GM08714 (cell line): ENCODE results near the gene DEPDC1.

Experiments
- H3K4me3 ChIP-seq: fragments of 200-500 bp; sonication (Bioruptor generic); 2 replicates; pipeline ENCODE4 v1.5.1; 2014; ENCODE audit warnings: mild to moderate bottlenecking, low read length, inconsistent platforms
- ZNF274 ChIP-seq: IDR thresholded peaks from 2 replicates; pipeline ENCODE4 v1.6.1; 2012; ENCODE audit warnings: mild to moderate bottlenecking, low read depth, low read length

Gene DEPDC1

GRCh38 chr1:68448365-68448764 is 48.5 kb downstream of the DEPDC1 start:
- TF ChIP-seq ZNF274, result no peak

GRCh38 chr1:68445709-68446108 is 51.2 kb downstream of the DEPDC1 start:
- TF ChIP-seq ZNF274, result no peak
- no peak overlapping the region for H3K4me3 ChIP-seq

More at GRCh38 chr1:68448365-68448764, 48.5 kb downstream of the DEPDC1 start:
- no peak overlapping the region for H3K4me3 ChIP-seq

- no peak for TF ChIP-seq ZNF274
- no peak overlapping the region for H3K4me3 ChIP-seq
These were observed 53.9 kb downstream of the DEPDC1 start for GRCh38 chr1:68442822-68443556.

- no peak for TF ChIP-seq ZNF274
- no peak overlapping the region for H3K4me3 ChIP-seq
These were observed 54.9 kb downstream of the DEPDC1 start for GRCh38 chr1:68442006-68442405.

GRCh38 chr1:68438310-68438709 is 58.6 kb downstream of the DEPDC1 start:
- H3K4me3 ChIP-seq, result no peak overlapping the region
- no peak for TF ChIP-seq ZNF274

GRCh38 chr1:68433395-68433794 is 63.5 kb downstream of the DEPDC1 start:
- no peak for TF ChIP-seq ZNF274
- H3K4me3 ChIP-seq, result no peak overlapping the region

GRCh38 chr1:68431076-68431475 is 65.8 kb downstream of the DEPDC1 start:
- TF ChIP-seq ZNF274, result no peak
- no peak overlapping the region for H3K4me3 ChIP-seq

- H3K4me3 ChIP-seq, result no peak overlapping the region
- TF ChIP-seq ZNF274, result no peak
These were observed 67.6 kb downstream of the DEPDC1 start for GRCh38 chr1:68429233-68429808.

GRCh38 chr1:68426594-68426993 is 70.3 kb downstream of the DEPDC1 start:
- TF ChIP-seq ZNF274, result no peak
- H3K4me3 ChIP-seq, result no peak overlapping the region
